DOHH2 (cell line): ENCODE results near the gene TANC1.

Source experiments
- H3F3A ChIP-seq: fragments of 200-600 bp; sonication (generic), shearing (Covaris generic); 2 replicates; pipeline ENCODE4 v1.6.0; 2016; ENCODE audit warnings: antibody characterized with exemption, mild to moderate bottlenecking; ENCODE audit not compliant: control insufficient read depth, insufficient read depth
- H3K27ac ChIP-seq: fragments of 200-600 bp; sonication (generic); 2 replicates; pipeline ENCODE4 v1.5.1; 2014; ENCODE audit warnings: low read depth, mild to moderate bottlenecking, low read length, moderate library complexity
- H3K27me3 ChIP-seq: fragments of 200-600 bp; sonication (generic); 2 replicates; pipeline ENCODE4 v1.6.1; 2014; ENCODE audit warnings: mild to moderate bottlenecking, low read length, mixed read lengths; ENCODE audit not compliant: control insufficient read depth
- H3K36me3 ChIP-seq: fragments of 200-600 bp; sonication (generic); 2 replicates; pipeline ENCODE4 v1.6.1; 2014; ENCODE audit warnings: mild to moderate bottlenecking, low read length, moderate library complexity, mixed read lengths; ENCODE audit not compliant: control insufficient read depth
- H3K4me1 ChIP-seq: fragments of 200-600 bp; sonication (generic); 2 replicates; pipeline ENCODE4 v1.6.1; 2014; ENCODE audit warnings: mild to moderate bottlenecking, low read length, mixed read lengths; ENCODE audit not compliant: control insufficient read depth
- H3K4me2 ChIP-seq: fragments of 200-600 bp; sonication (generic); 2 replicates; pipeline ENCODE4 v1.6.0; 2014; ENCODE audit warnings: mild to moderate bottlenecking, low read length, moderate library complexity
- H3K4me3 ChIP-seq: fragments of 200-600 bp; sonication (generic); 2 replicates; pipeline ENCODE4 v1.5.1; 2014; ENCODE audit warnings: mild to moderate bottlenecking, low read length, mixed read lengths
- H3K79me2 ChIP-seq: fragments of 200-600 bp; sonication (generic); 2 replicates; pipeline ENCODE4 v1.6.1; 2014; ENCODE audit warnings: mild to moderate bottlenecking, low read length, mixed read lengths; ENCODE audit not compliant: control insufficient read depth
- H3K9me2 ChIP-seq: fragments of 200-600 bp; sonication (generic); replicated peaks from 2 replicates; pipeline ENCODE4 v1.6.1; 2014; ENCODE audit warnings: mild to moderate bottlenecking, low read length, mixed read lengths; ENCODE audit not compliant: control insufficient read depth
- H3K9me3 ChIP-seq: fragments of 200-600 bp; sonication (generic); 2 replicates; pipeline ENCODE4 v1.6.1; 2014; ENCODE audit warnings: antibody characterized with exemption, low read length, mixed read lengths; ENCODE audit not compliant: control insufficient read depth, insufficient read depth
- H4K20me1 ChIP-seq: fragments of 200-600 bp; sonication (generic); 2 replicates; pipeline ENCODE4 v1.6.0; 2014; ENCODE audit warnings: low read depth, mild to moderate bottlenecking, antibody characterized with exemption, low read length, moderate library complexity; ENCODE audit not compliant: control insufficient read depth, insufficient read depth
- EZH2phosphoT487 ChIP-seq: fragments of 200-600 bp; sonication (generic); IDR thresholded peaks from 2 replicates; pipeline ENCODE4 v1.6.1; 2017; ENCODE audit warnings: borderline replicate concordance, mild to moderate bottlenecking, antibody characterized with exemption, low read length, moderate library complexity, mixed read lengths
- TF ChIP-seq, protein P1 (sequence below): fragments of 200-600 bp; sonication (generic); IDR thresholded peaks from one replicate; pipeline ENCODE4 v1.5.1; 2014; ENCODE audit warnings: antibody characterized with exemption, mild to moderate bottlenecking, low read depth, low read length; ENCODE audit not compliant: poor library complexity, severe bottlenecking

The TANC1 gene

DNA sequence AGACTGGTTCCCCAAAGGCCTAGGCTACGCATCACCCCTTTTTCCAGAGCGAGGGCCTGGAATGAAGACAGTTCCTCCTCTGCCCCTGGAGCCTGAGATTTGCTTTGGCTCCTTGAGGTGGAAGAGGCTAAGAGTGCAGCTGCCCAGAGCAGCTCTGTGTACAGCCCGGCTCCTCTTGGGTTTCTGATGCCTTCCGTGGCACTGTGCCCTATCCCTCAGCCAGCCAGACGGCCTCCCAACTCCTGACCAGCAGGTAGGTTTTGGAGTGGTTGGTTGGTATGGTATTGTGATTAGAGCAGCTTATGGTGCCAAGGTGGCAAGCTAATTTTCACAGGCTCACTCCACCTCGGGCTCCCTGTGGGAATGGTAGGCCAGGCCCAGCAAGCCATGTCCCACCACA, 112.2 kb downstream of the TANC1 start:
- H3K79me2 ChIP-seq: no peaks in the 10 kb centered on the region
- no peaks in the 10 kb centered on the region for H3K4me1 ChIP-seq
- H3K27ac ChIP-seq: no peak overlapping the region
- H3K4me2 ChIP-seq: no peak overlapping the region
- H3K9me2 ChIP-seq: no peaks in the 10 kb centered on the region
- no peaks in the 10 kb centered on the region for H3F3A ChIP-seq
- 0 out of 2 replicates have a peak, but pooled peaks cover 2% of the 10 kb centered on the region for H3K27me3 ChIP-seq
- H4K20me1 ChIP-seq: no peaks in the 10 kb centered on the region
- H3K9me3 ChIP-seq: no peaks in the 10 kb centered on the region
- no peaks in the 10 kb centered on the region for H3K36me3 ChIP-seq
- H3K4me3 ChIP-seq: no peak overlapping the region
- TF ChIP-seq, protein P1, sequence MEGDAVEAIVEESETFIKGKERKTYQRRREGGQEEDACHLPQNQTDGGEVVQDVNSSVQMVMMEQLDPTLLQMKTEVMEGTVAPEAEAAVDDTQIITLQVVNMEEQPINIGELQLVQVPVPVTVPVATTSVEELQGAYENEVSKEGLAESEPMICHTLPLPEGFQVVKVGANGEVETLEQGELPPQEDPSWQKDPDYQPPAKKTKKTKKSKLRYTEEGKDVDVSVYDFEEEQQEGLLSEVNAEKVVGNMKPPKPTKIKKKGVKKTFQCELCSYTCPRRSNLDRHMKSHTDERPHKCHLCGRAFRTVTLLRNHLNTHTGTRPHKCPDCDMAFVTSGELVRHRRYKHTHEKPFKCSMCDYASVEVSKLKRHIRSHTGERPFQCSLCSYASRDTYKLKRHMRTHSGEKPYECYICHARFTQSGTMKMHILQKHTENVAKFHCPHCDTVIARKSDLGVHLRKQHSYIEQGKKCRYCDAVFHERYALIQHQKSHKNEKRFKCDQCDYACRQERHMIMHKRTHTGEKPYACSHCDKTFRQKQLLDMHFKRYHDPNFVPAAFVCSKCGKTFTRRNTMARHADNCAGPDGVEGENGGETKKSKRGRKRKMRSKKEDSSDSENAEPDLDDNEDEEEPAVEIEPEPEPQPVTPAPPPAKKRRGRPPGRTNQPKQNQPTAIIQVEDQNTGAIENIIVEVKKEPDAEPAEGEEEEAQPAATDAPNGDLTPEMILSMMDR: no peak
- TF ChIP-seq EZH2phosphoT487: no peak

DNA sequence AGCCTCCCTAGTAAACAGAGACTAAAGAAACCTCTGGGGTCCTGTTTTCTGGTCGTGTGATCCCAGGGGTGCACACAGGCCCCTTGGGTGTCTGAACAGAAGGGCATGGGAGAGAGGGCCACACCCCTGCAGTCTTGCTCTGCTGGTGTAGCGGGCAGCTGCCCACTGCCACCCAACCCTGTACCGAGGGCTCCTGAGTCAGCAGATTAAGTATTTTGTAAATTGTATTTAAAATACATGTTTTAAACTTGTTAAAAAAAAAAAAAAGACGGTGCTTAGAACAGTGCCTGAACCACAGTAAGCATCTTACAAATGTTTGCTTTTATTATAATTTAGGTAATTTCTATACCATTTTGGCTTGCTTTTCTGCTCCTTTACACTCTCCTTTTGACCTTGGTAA, 113.7 kb downstream of the TANC1 start:
- H3K4me3 ChIP-seq: no peak overlapping the region
- H3K36me3 ChIP-seq: no peaks in the 10 kb centered on the region
- TF ChIP-seq, protein P1: no peak
- no peak for TF ChIP-seq EZH2phosphoT487
- H4K20me1 ChIP-seq: no peaks in the 10 kb centered on the region
- H3K4me1 ChIP-seq: no peaks in the 10 kb centered on the region
- H3K4me2 ChIP-seq: no peak overlapping the region
- no peaks in the 10 kb centered on the region for H3K79me2 ChIP-seq
- no peaks in the 10 kb centered on the region for H3K9me2 ChIP-seq
- H3F3A ChIP-seq: no peaks in the 10 kb centered on the region
- H3K27me3 ChIP-seq: no peaks in the 10 kb centered on the region
- no peak overlapping the region for H3K27ac ChIP-seq
- H3K9me3 ChIP-seq: no peaks in the 10 kb centered on the region

DNA sequence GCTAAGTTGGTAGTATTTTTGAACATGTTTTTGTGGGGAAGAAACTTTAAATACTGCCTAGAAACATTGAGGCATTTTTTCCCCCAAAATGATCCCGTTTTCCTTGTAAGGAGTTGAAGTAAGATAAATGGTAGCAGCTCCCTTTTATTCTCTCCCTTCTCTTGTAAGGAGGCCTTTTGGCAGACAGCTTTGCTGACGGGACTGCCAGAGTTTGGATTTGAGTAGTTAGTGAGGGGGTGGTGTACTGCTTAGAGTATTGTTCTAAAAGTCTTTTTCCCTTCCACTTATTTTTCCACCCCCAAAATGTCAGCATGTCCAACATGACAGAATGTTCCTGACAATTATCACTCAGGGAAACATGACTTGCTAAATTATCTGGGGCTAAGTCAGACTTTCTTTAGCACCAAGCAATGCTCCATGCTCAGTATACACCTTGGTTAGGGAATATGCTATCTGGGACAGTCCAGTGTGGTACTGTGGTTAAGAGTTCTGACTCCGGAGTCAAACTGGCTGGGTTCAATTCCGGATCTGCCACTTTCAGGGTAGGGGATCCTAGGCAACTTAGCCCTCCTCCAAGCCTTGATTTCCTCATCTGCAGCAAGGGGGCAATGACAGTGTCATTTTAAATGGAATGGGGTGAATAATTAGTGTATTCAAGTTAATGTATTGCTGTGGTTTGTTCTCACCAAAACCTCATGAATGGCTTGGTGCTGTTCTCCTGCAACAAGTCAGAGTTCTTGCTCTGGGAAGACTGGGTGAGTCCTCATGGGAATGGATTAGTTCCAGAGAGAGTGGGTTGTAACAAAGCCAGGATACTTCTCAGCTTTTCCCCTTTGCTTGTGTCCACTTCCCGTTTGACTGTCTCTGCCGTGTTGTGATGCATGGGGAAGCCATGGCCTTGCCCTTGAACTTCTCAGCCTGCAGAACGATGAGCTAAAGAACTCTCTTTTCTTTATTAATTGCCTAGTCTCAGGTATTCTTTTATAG, 116.2 kb downstream of the TANC1 start:
- Histone ChIP-seq H3F3A (no peaks in the 10 kb centered on the region), H3K9me2 (no peaks in the 10 kb centered on the region), H3K27me3 (no peaks in the 10 kb centered on the region), H4K20me1 (no peaks in the 10 kb centered on the region), H3K9me3 (no peaks in the 10 kb centered on the region), H3K27ac (no peak overlapping the region), H3K4me1 (no peaks in the 10 kb centered on the region), H3K4me2 (no peak overlapping the region), H3K79me2 (no peaks in the 10 kb centered on the region), H3K36me3 (no peaks in the 10 kb centered on the region), H3K4me3 (no peak overlapping the region)
- TF ChIP-seq EZH2phosphoT487: no peak
- TF ChIP-seq, protein P1: no peak
